ENCODE results near the gene ZFPL1. TPM values are rescaled to one million over a fixed set of nuclear protein-coding genes. Genes with fewer than 3 reads are reported as not detected.
A peak's percentile ranks its signal among the peaks of the same experiment; 100 is the strongest.

The ZFPL1 gene
- total RNA-seq, 1 donor from 2014 or later, result 37.9 TPM

- Histone ChIP-seq H3K36me3 (ENCODE audit: insufficient read depth, low read length) (peaks cover 13% of the 10 kb centered on the region), H3K4me1 (ENCODE audit: insufficient read depth, low read length) (peaks cover 15% of the 10 kb centered on the region), H4K20me1 (ENCODE audit: insufficient read depth, low read length) (no peaks in the 10 kb centered on the region), H2AFZ (ENCODE audit: low read depth, low read length) (no peak overlapping the region), H3K4me2 (ENCODE audit: low read length) (peak overlapping the region; percentile 95), H3K27me3 (ENCODE audit: insufficient read depth, low read length) (no peaks in the 10 kb centered on the region), H3K4me3 (ENCODE audit: insufficient read depth, low read depth, low read length) (peak overlapping the region; percentile 98), H3K27ac (ENCODE audit: low read depth, low read length) (no peak overlapping the region), H3K9me3 (ENCODE audit: insufficient read depth, low read depth, low read length) (no peaks in the 10 kb centered on the region), H3K79me2 (ENCODE audit: insufficient read depth, low read length) (peaks cover 56% of the 10 kb centered on the region), H3K9ac (ENCODE audit: low read length) (peak overlapping the region; percentile 99)
- no peak for DNase-seq (ENCODE audit: low read depth)
- Mint-ChIP-seq H3K4me3 (ENCODE audit: unreplicated experiment) (peak overlapping the region; percentile 96), H3K36me3 (ENCODE audit: low read depth, unreplicated experiment) (peaks cover 16% of the 10 kb centered on the region), H3K27me3 (ENCODE audit: low read depth, unreplicated experiment) (no peaks in the 10 kb centered on the region), H3K9me3 (ENCODE audit: unreplicated experiment) (no peaks in the 10 kb centered on the region), H3K27ac (ENCODE audit: unreplicated experiment) (peak overlapping the region; percentile 1), H3K4me1 (ENCODE audit: low read depth, unreplicated experiment) (peaks cover 9% of the 10 kb centered on the region)
- no peak for TF ChIP-seq EZH2 (IDR thresholded peaks at IDR 0.05; ENCODE audit: insufficient read depth, low read length)
- TF ChIP-seq, protein P1, sequence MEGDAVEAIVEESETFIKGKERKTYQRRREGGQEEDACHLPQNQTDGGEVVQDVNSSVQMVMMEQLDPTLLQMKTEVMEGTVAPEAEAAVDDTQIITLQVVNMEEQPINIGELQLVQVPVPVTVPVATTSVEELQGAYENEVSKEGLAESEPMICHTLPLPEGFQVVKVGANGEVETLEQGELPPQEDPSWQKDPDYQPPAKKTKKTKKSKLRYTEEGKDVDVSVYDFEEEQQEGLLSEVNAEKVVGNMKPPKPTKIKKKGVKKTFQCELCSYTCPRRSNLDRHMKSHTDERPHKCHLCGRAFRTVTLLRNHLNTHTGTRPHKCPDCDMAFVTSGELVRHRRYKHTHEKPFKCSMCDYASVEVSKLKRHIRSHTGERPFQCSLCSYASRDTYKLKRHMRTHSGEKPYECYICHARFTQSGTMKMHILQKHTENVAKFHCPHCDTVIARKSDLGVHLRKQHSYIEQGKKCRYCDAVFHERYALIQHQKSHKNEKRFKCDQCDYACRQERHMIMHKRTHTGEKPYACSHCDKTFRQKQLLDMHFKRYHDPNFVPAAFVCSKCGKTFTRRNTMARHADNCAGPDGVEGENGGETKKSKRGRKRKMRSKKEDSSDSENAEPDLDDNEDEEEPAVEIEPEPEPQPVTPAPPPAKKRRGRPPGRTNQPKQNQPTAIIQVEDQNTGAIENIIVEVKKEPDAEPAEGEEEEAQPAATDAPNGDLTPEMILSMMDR (IDR thresholded peaks at IDR 0.05; ENCODE audit: insufficient read depth, low read depth, low read length), result no peak
- no peak for FAIRE-seq
Observed at GRCh38 chr11:65085446-65085845, 1.4 kb downstream of the ZFPL1 start.

DNA sequence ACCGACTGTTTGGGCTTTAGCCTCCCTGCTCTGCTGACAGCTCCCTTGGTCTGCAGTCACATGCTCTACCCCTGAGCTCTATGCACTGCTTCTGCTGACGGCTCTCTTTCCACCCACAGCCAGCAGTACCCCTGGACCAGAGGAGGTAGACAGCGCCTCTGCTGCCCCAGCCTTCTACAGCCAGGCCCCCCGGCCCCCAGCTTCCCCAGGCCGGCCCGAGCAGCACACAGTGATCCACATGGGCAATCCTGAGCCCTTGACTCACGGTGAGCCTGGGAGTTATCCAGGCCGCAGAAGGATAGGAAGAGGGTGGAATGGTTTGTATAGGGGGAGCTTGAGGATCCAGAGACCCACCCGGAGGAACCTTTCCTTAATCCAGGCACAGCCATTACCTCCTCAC lies 2.8 kb downstream of the ZFPL1 start:
- no peak overlapping the region for H3K4me2 ChIP-seq (ENCODE audit: low read length)
- peaks cover 15% of the 10 kb centered on the region for H3K4me1 ChIP-seq (ENCODE audit: insufficient read depth, low read length)
- H3K4me3 ChIP-seq (ENCODE audit: insufficient read depth, low read depth, low read length), result no peak overlapping the region
- H3K9me3 Mint-ChIP-seq (ENCODE audit: unreplicated experiment), result no peaks in the 10 kb centered on the region
- H3K27me3 ChIP-seq (ENCODE audit: insufficient read depth, low read length), result no peaks in the 10 kb centered on the region
- no peaks in the 10 kb centered on the region for H3K9me3 ChIP-seq (ENCODE audit: insufficient read depth, low read depth, low read length)
- no peak overlapping the region for H3K27ac Mint-ChIP-seq (ENCODE audit: unreplicated experiment)
- peaks cover 9% of the 10 kb centered on the region for H3K36me3 ChIP-seq (ENCODE audit: insufficient read depth, low read length)
- TF ChIP-seq, protein P1 (IDR thresholded peaks at IDR 0.05; ENCODE audit: insufficient read depth, low read depth, low read length), result no peak
- TF ChIP-seq EZH2 (IDR thresholded peaks at IDR 0.05; ENCODE audit: insufficient read depth, low read length), result no peak
- DNase-seq (ENCODE audit: low read depth) (no peak), FAIRE-seq (no peak)
- H3K27ac ChIP-seq (ENCODE audit: low read depth, low read length), result no peak overlapping the region
- no peak overlapping the region for H2AFZ ChIP-seq (ENCODE audit: low read depth, low read length)
- peaks cover 16% of the 10 kb centered on the region for H3K36me3 Mint-ChIP-seq (ENCODE audit: low read depth, unreplicated experiment)
- H3K79me2 ChIP-seq (ENCODE audit: insufficient read depth, low read length), result peaks cover 44% of the 10 kb centered on the region
- no peak overlapping the region for H3K9ac ChIP-seq (ENCODE audit: low read length)
- H3K4me3 Mint-ChIP-seq (ENCODE audit: unreplicated experiment), result no peak overlapping the region
- no peaks in the 10 kb centered on the region for H4K20me1 ChIP-seq (ENCODE audit: insufficient read depth, low read length)
- peaks cover 9% of the 10 kb centered on the region for H3K4me1 Mint-ChIP-seq (ENCODE audit: low read depth, unreplicated experiment)
- H3K27me3 Mint-ChIP-seq (ENCODE audit: low read depth, unreplicated experiment), result no peaks in the 10 kb centered on the region

- H3K9ac ChIP-seq (ENCODE audit: low read length), result no peak overlapping the region
- no peak for FAIRE-seq
- H3K4me2 ChIP-seq (ENCODE audit: low read length), result no peak overlapping the region
- H2AFZ ChIP-seq (ENCODE audit: low read depth, low read length), result no peak overlapping the region
- H3K27me3 ChIP-seq (ENCODE audit: insufficient read depth, low read length), result no peaks in the 10 kb centered on the region
- no peaks in the 10 kb centered on the region for H3K9me3 ChIP-seq (ENCODE audit: insufficient read depth, low read depth, low read length)
- no peaks in the 10 kb centered on the region for H4K20me1 ChIP-seq (ENCODE audit: insufficient read depth, low read length)
- H3K27me3 Mint-ChIP-seq (ENCODE audit: low read depth, unreplicated experiment), result no peaks in the 10 kb centered on the region
- DNase-seq (ENCODE audit: low read depth), result no peak
- no peaks in the 10 kb centered on the region for H3K9me3 Mint-ChIP-seq (ENCODE audit: unreplicated experiment)
- peaks cover 15% of the 10 kb centered on the region for H3K4me1 ChIP-seq (ENCODE audit: insufficient read depth, low read length)
- no peak overlapping the region for H3K27ac ChIP-seq (ENCODE audit: low read depth, low read length)
- peaks cover 40% of the 10 kb centered on the region for H3K79me2 ChIP-seq (ENCODE audit: insufficient read depth, low read length)
- TF ChIP-seq, protein P1 (IDR thresholded peaks at IDR 0.05; ENCODE audit: insufficient read depth, low read depth, low read length), result no peak
- TF ChIP-seq EZH2 (IDR thresholded peaks at IDR 0.05; ENCODE audit: insufficient read depth, low read length), result no peak
- H3K27ac Mint-ChIP-seq (ENCODE audit: unreplicated experiment), result no peak overlapping the region
- no peak overlapping the region for H3K4me3 ChIP-seq (ENCODE audit: insufficient read depth, low read depth, low read length)
- peaks cover 16% of the 10 kb centered on the region for H3K36me3 Mint-ChIP-seq (ENCODE audit: low read depth, unreplicated experiment)
- H3K4me3 Mint-ChIP-seq (ENCODE audit: unreplicated experiment), result no peak overlapping the region
- peaks cover 9% of the 10 kb centered on the region for H3K4me1 Mint-ChIP-seq (ENCODE audit: low read depth, unreplicated experiment)
- peaks cover 6% of the 10 kb centered on the region for H3K36me3 ChIP-seq (ENCODE audit: insufficient read depth, low read length)
Observed at GRCh38 chr11:65087216-65087615, 3.2 kb downstream of the ZFPL1 start.

Measured in astrocyte (in vitro differentiated cells and primary cell).